BLaER1 treated with 17β-estradiol and CSF1 and Interleukin-3, amounts not matched to agents 10 nM and 100 nM (cell line): Measurements from ENCODE around the gene IL10RB.
A peak's percentile ranks its signal among the peaks of the same experiment; 100 is the strongest.

Experiments
- H3K27ac ChIP-seq, 11 experiments: shearing (Covaris generic); formaldehyde crosslinking; 2 replicates each; pipeline ENCODE4 v1.8.1; 2022
- H3K27me3 ChIP-seq, 11 experiments: shearing (Covaris generic); formaldehyde crosslinking; 2 replicates each; pipeline ENCODE4 v1.8.1; 2022
- H3K36me3 ChIP-seq, 11 experiments: shearing (Covaris generic); formaldehyde crosslinking; 2 replicates each; pipeline ENCODE4 v1.8.1; 2022
- H3K4me1 ChIP-seq, 10 experiments: shearing (Covaris generic); formaldehyde crosslinking; 2 replicates each; pipeline ENCODE4 v1.8.1; 2022
- H3K4me2 ChIP-seq, 11 experiments: shearing (Covaris generic); formaldehyde crosslinking; 2 replicates each; pipeline ENCODE4 v1.8.1; 2022
- H3K4me3 ChIP-seq, 10 experiments: shearing (Covaris generic); formaldehyde crosslinking; 2 replicates each; pipeline ENCODE4 v1.8.1; 2022
- H3K9ac ChIP-seq, 11 experiments: shearing (Covaris generic); formaldehyde crosslinking; 2 replicates each; pipeline ENCODE4 v1.8.1; 2022
- H3K9me3 ChIP-seq, 11 experiments: shearing (Covaris generic); formaldehyde crosslinking; replicated peaks in 1 of 11; 2 replicates each; pipeline ENCODE4 v1.8.1; 2022
- H4K20me1 ChIP-seq, 11 experiments: shearing (Covaris generic); formaldehyde crosslinking; 2 replicates each; pipeline ENCODE4 v1.8.1; 2022
- Cebpa-rat ChIP-seq, 11 experiments: shearing (Covaris generic); IDR thresholded peaks; 2 replicates each; pipeline ENCODE4 v1.8.1; 2022

IL10RB gene

GRCh38 chr21:33324291-33325221 is 58.4 kb downstream of the IL10RB start, which contains the start of gene IFNAR1:
Gene IFNAR1, plus strand, starts transcription at chr21:33324970. Its CDS starts 86 bp downstream, at chr21:33325056.
- no peak for TF ChIP-seq Cebpa-rat (IDR thresholded peaks at IDR 0.05)
- Histone ChIP-seq H3K36me3 (peaks cover 7 to 25% (median 17%) of the 10 kb centered on the region in 11 experiments; a peak in 14 of 22 replicates), H3K27ac (peak within 1 kb of the TSS; percentile 90 to 100 (median 96)), H4K20me1 (peaks cover 0 to 32% (median 6%) of the 10 kb centered on the region in 11 experiments; a peak in 8 of 22 replicates), H3K4me1 (peaks cover 16 to 35% (median 28%) of the 10 kb centered on the region in 10 experiments), H3K27me3 (no peaks in the 10 kb centered on the region), H3K4me3 (peak within 1 kb of the TSS; percentile 75 to 96 (median 86)), H3K4me2 (peak within 1 kb of the TSS; percentile 85 to 98 (median 92)), H3K9me3 (peaks cover 0 to 8% (median 0%) of the 10 kb centered on the region in 11 experiments; a peak in 3 of 22 replicates), H3K9ac (peak within 1 kb of the TSS; percentile 91 to 99 (median 96))

- Histone ChIP-seq H3K4me2 (peak overlapping the region; percentile 80 to 98 (median 92)), H4K20me1 (peaks cover 0 to 41% (median 6%) of the 10 kb centered on the region in 11 experiments; a peak in 10 of 22 replicates), H3K27ac (peak overlapping the region; percentile 90 to 100 (median 96)), H3K4me3 (peak overlapping the region; percentile 75 to 96 (median 86)), H3K9me3 (peaks cover 0 to 14% (median 6%) of the 10 kb centered on the region in 11 experiments; a peak in 16 of 22 replicates), H3K4me1 (peaks cover 16 to 43% (median 28%) of the 10 kb centered on the region in 10 experiments), H3K27me3 (no peaks in the 10 kb centered on the region), H3K36me3 (peaks cover 15 to 34% (median 25%) of the 10 kb centered on the region in 11 experiments), H3K9ac (peak overlapping the region; percentile 91 to 99 (median 96))
- no peak for TF ChIP-seq Cebpa-rat (IDR thresholded peaks at IDR 0.05)
Measured at GRCh38 chr21:33325222-33326067, 59.3 kb downstream of the IL10RB start.

- peaks cover 18 to 55% (median 28%) of the 10 kb centered on the region in 10 experiments for H3K4me1 ChIP-seq
- peak overlapping the region; percentile 36 to 98 (median 92); a peak in 18 of 22 replicates for H3K4me2 ChIP-seq
Measured at GRCh38 chr21:33327326-33327725, 61.2 kb downstream of the IL10RB start.

GRCh38 chr21:33327792-33328433 is 61.7 kb downstream of the IL10RB start:
- Histone ChIP-seq H3K9ac (peak overlapping the region in 2 of 11 experiments; percentile 11 to 36; a peak in 1 of 22 replicates), H3K27me3 (no peaks in the 10 kb centered on the region), H3K4me2 (peak overlapping the region in 9 of 11 experiments; percentile 36 to 98 (median 92); a peak in 15 of 22 replicates), H3K4me1 (peaks cover 18 to 55% (median 28%) of the 10 kb centered on the region in 10 experiments), H3K4me3 (peak overlapping the region in 3 of 10 experiments; percentile 1 to 88 (median 86); a peak in 5 of 20 replicates), H3K9me3 (peaks cover 24 to 38% (median 31%) of the 10 kb centered on the region in 11 experiments), H3K36me3 (peaks cover 38 to 58% (median 49%) of the 10 kb centered on the region in 11 experiments), H3K27ac (peak overlapping the region in 1 of 11 experiments; percentile 24; a peak in 3 of 22 replicates), H4K20me1 (peaks cover 0 to 50% (median 6%) of the 10 kb centered on the region in 11 experiments; a peak in 11 of 22 replicates)
- no peak for TF ChIP-seq Cebpa-rat (IDR thresholded peaks at IDR 0.05)

More at GRCh38 chr21:33327326-33327725, 61.2 kb downstream of the IL10RB start:
- Histone ChIP-seq H3K27ac (no peak overlapping the region; a peak in 1 of 22 replicates), H3K9ac (peak overlapping the region in 2 of 11 experiments; percentile 99; a peak in 3 of 22 replicates), H4K20me1 (peaks cover 0 to 50% (median 6%) of the 10 kb centered on the region in 11 experiments; a peak in 11 of 22 replicates), H3K27me3 (no peaks in the 10 kb centered on the region), H3K9me3 (peaks cover 18 to 32% (median 25%) of the 10 kb centered on the region in 11 experiments), H3K4me3 (peak overlapping the region in 3 of 10 experiments; percentile 86 to 88 (median 86); a peak in 5 of 20 replicates), H3K36me3 (peaks cover 34 to 52% (median 44%) of the 10 kb centered on the region in 11 experiments)
- no peak for TF ChIP-seq Cebpa-rat (IDR thresholded peaks at IDR 0.05)

- H3K36me3 ChIP-seq, result peaks cover 63 to 86% (median 73%) of the 10 kb centered on the region in 11 experiments
- TF ChIP-seq Cebpa-rat (IDR thresholded peaks at IDR 0.05), result no peak
- H3K4me1 ChIP-seq, result peaks cover 18 to 59% (median 26%) of the 10 kb centered on the region in 10 experiments
- H3K4me3 ChIP-seq, result no peak overlapping the region
- H4K20me1 ChIP-seq, result peaks cover 0 to 64% (median 7%) of the 10 kb centered on the region in 11 experiments; a peak in 13 of 22 replicates
- peaks cover 43 to 64% (median 59%) of the 10 kb centered on the region in 11 experiments for H3K9me3 ChIP-seq
- H3K27me3 ChIP-seq, result no peaks in the 10 kb centered on the region
- peak overlapping the region in 1 of 11 experiments; percentile 32; a peak in 1 of 22 replicates for H3K4me2 ChIP-seq
- no peak overlapping the region for H3K9ac ChIP-seq
- H3K27ac ChIP-seq, result peak overlapping the region in 1 of 11 experiments; percentile 4; a peak in 1 of 22 replicates
Measured at GRCh38 chr21:33330726-33331125, 64.6 kb downstream of the IL10RB start.

GRCh38 chr21:33332143-33332542 is 66.0 kb downstream of the IL10RB start:
- no peak overlapping the region for H3K9ac ChIP-seq
- H3K36me3 ChIP-seq, result peaks cover 72 to 91% (median 82%) of the 10 kb centered on the region in 11 experiments
- no peak for TF ChIP-seq Cebpa-rat (IDR thresholded peaks at IDR 0.05)
- peak overlapping the region in 2 of 10 experiments; percentile 9 to 13; a peak in 3 of 20 replicates for H3K4me3 ChIP-seq
- H3K27ac ChIP-seq, result no peak overlapping the region
- peaks cover 0 to 71% (median 6%) of the 10 kb centered on the region in 11 experiments; a peak in 11 of 22 replicates for H4K20me1 ChIP-seq
- H3K9me3 ChIP-seq, result peaks cover 43 to 64% (median 59%) of the 10 kb centered on the region in 11 experiments
- H3K4me2 ChIP-seq, result no peak overlapping the region; a peak in 1 of 22 replicates
- H3K27me3 ChIP-seq, result no peaks in the 10 kb centered on the region
- H3K4me1 ChIP-seq, result peaks cover 6 to 54% (median 12%) of the 10 kb centered on the region in 10 experiments; a peak in 16 of 20 replicates

- Histone ChIP-seq H3K4me1 (peaks cover 0 to 52% (median 9%) of the 10 kb centered on the region in 10 experiments; a peak in 12 of 20 replicates), H3K27me3 (no peaks in the 10 kb centered on the region), H3K27ac (no peak overlapping the region), H3K4me3 (no peak overlapping the region), H4K20me1 (peaks cover 0 to 65% (median 2%) of the 10 kb centered on the region in 11 experiments; a peak in 10 of 22 replicates), H3K9me3 (peaks cover 43 to 60% (median 56%) of the 10 kb centered on the region in 11 experiments), H3K36me3 (peaks cover 71 to 94% (median 80%) of the 10 kb centered on the region in 11 experiments), H3K4me2 (no peak overlapping the region), H3K9ac (no peak overlapping the region)
- TF ChIP-seq Cebpa-rat (IDR thresholded peaks at IDR 0.05), result no peak
Measured at GRCh38 chr21:33334191-33334590, 68.0 kb downstream of the IL10RB start.
